Neural progenitor cell (in vitro differentiated cells): ENCODE measurements around the gene IL17RE. TPM values are rescaled to one million over a fixed set of nuclear protein-coding genes. Genes with fewer than 3 reads are reported as not detected.
"Not testable (repeated sequence)": the region's sequence is repeated elsewhere in the genome, so short reads cannot be mapped to it uniquely, and the experiment has no call there.

Experiments
- DNase-seq: peaks from one replicate; pipeline ENCODE4 v3.0.0-alpha.2; 2016; ENCODE audit warnings: low spot score
- H2AFZ ChIP-seq: fragments of 200-600 bp; sonication (generic); replicated peaks from 2 replicates; pipeline ENCODE4 v1.6.1; 2016; ENCODE audit warnings: antibody characterized with exemption
- H3F3A ChIP-seq: fragments of 200-600 bp; sonication (generic); 2 replicates; pipeline ENCODE4 v1.6.1; 2016; ENCODE audit warnings: antibody characterized with exemption, low read depth
- H3K27ac ChIP-seq: fragments of 200-600 bp; sonication (generic); 2 replicates; pipeline ENCODE4 v1.5.1; 2016; ENCODE audit warnings: mild to moderate bottlenecking
- H3K27me3 ChIP-seq: fragments of 200-600 bp; sonication (generic); 2 replicates; pipeline ENCODE4 v1.6.1; 2016; ENCODE audit warnings: mild to moderate bottlenecking, moderate library complexity
- H3K36me3 ChIP-seq: fragments of 200-600 bp; sonication (generic); 2 replicates; pipeline ENCODE4 v1.5.1; 2016
- H3K4me1 ChIP-seq: fragments of 200-600 bp; sonication (generic); 2 replicates; pipeline ENCODE4 v1.6.1; 2016; ENCODE audit warnings: mixed run types
- H3K4me2 ChIP-seq: fragments of 200-600 bp; sonication (generic); 2 replicates; pipeline ENCODE4 v1.6.1; 2016
- H3K4me3 ChIP-seq: fragments of 200-600 bp; sonication (generic); 2 replicates; pipeline ENCODE4 v1.5.1; 2016
- H3K79me2 ChIP-seq: fragments of 200-600 bp; sonication (generic); 2 replicates; pipeline ENCODE4 v1.6.1; 2016; ENCODE audit warnings: low read depth
- H3K9ac ChIP-seq: fragments of 200-600 bp; sonication (generic); 2 replicates; pipeline ENCODE4 v1.6.1; 2016
- H3K9me3 ChIP-seq: fragments of 200-600 bp; sonication (generic); 2 replicates; pipeline ENCODE4 v1.5.1; 2016; ENCODE audit warnings: low read depth
- H4K20me1 ChIP-seq: fragments of 200-600 bp; sonication (generic); 2 replicates; pipeline ENCODE4 v1.6.1; 2016; ENCODE audit warnings: low read depth
- H3K27ac Mint-ChIP-seq: 3 replicates; pipeline ENCODE4 v1.8.0; 2021; ENCODE audit warnings: mixed read lengths
- H3K27me3 Mint-ChIP-seq: 2 replicates; pipeline ENCODE4 v1.8.0; 2022; ENCODE audit warnings: low read depth, mild to moderate bottlenecking, inconsistent platforms, moderate library complexity, mixed read lengths; ENCODE audit not compliant: insufficient read depth
- H3K36me3 Mint-ChIP-seq: 3 replicates; pipeline ENCODE4 v1.8.0; 2021; ENCODE audit warnings: mixed read lengths
- H3K4me1 Mint-ChIP-seq: 3 replicates; pipeline ENCODE4 v1.8.0; 2021; ENCODE audit warnings: mixed read lengths
- H3K4me3 Mint-ChIP-seq: 3 replicates; pipeline ENCODE4 v1.8.0; 2021; ENCODE audit warnings: mild to moderate bottlenecking, moderate library complexity, mixed read lengths
- H3K9me3 Mint-ChIP-seq: 3 replicates; pipeline ENCODE4 v1.8.0; 2020; ENCODE audit warnings: mixed read lengths
- EZH2 ChIP-seq: fragments of 200-600 bp; sonication (generic); IDR thresholded peaks from 2 replicates; pipeline ENCODE4 v1.6.1; 2017; ENCODE audit warnings: antibody characterized with exemption, mild to moderate bottlenecking, moderate library complexity
- EZH2phosphoT487 ChIP-seq: fragments of 200-600 bp; sonication (generic); IDR thresholded peaks from 2 replicates; pipeline ENCODE4 v1.6.1; 2017; ENCODE audit warnings: antibody characterized with exemption
- total RNA-seq: library from RNA; depleted of rRNA; stranded (reverse); fragments of >200 nt; gene quantifications from 2 replicates; pipeline ENCODE4 v1.2.3, GENCODE V29; 2015; ENCODE audit warnings: low replicate concordance
- TF ChIP-seq, protein P1 (sequence below): fragments of 200-600 bp; sonication (generic); IDR thresholded peaks from 2 replicates; pipeline ENCODE4 v1.5.1; 2017; ENCODE audit warnings: antibody characterized with exemption, mild to moderate bottlenecking

The IL17RE gene
- total RNA-seq, 1 donor from 2014 or later: not detected

DNA sequence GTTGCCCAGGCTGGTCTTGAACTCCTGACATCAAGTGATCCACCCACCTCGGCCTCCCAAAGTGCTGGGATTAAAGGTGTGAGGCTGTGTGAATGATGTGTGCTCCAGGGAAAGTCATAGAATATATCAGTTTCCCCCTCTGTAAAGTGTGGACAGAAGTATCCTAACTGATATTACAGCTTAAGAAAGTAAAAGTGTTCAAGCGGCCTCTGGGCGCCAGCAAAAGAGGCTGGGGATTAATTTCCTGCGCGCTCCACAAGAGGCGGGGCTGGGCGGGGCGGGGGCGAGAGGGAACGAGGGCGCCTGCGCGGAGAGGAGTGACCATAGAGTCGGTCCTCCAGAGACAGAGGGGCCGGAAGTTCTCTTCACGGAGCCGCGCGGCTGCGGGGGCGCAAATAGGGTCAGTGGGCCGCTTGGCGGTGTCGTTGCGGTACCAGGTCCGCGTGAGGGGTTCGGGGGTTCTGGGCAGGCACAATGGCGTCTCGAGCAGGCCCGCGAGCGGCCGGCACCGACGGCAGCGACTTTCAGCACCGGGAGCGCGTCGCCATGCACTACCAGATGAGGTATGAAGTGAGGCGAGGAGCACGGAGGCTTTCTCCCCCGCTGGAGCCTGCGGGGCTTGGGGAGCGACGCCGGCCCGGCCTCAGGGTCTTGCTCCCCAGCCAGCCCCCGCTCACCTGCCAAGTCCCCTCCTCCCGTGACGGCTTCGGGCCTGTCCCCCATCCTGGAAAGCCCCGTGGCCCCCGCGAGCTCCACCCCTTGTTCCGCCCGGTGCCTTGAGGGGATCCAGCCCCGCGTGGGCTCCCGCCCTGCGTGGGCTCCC lies 12.2 kb upstream of the IL17RE start, which contains the start of gene JAGN1:
JAGN1 (plus strand) TSS at position 362 of the 823 bp plus-strand sequence; CDS start at position 475, 113 bp downstream.
- peak within 1 kb of the TSS; percentile 98 for H3K4me3 Mint-ChIP-seq
- Histone ChIP-seq H3K36me3 (no peaks in the 10 kb centered on the region), H3F3A (peaks cover 8% of the 10 kb centered on the region), H3K79me2 (peaks cover 38% of the 10 kb centered on the region), H2AFZ (peak within 1 kb of the TSS; percentile 92), H3K27me3 (no peaks in the 10 kb centered on the region), H3K9me3 (no peaks in the 10 kb centered on the region), H4K20me1 (peaks cover 19% of the 10 kb centered on the region), H3K4me1 (peaks cover 7% of the 10 kb centered on the region), H3K4me3 (peak within 1 kb of the TSS; percentile 96), H3K4me2 (peak within 1 kb of the TSS; percentile 82), H3K9ac (peak within 1 kb of the TSS; percentile 97), H3K27ac (no peak within 1 kb of the TSS)
- H3K4me1 Mint-ChIP-seq: peaks cover 15% of the 10 kb centered on the region
- H3K27me3 Mint-ChIP-seq: peaks cover 7% of the 10 kb centered on the region
- peak within 1 kb of the TSS; percentile 91 for H3K27ac Mint-ChIP-seq
- peaks cover 25% of the 10 kb centered on the region for H3K36me3 Mint-ChIP-seq
- no peaks in the 10 kb centered on the region for H3K9me3 Mint-ChIP-seq
- DNase-seq: peak; percentile 94
- TF ChIP-seq, protein P1, sequence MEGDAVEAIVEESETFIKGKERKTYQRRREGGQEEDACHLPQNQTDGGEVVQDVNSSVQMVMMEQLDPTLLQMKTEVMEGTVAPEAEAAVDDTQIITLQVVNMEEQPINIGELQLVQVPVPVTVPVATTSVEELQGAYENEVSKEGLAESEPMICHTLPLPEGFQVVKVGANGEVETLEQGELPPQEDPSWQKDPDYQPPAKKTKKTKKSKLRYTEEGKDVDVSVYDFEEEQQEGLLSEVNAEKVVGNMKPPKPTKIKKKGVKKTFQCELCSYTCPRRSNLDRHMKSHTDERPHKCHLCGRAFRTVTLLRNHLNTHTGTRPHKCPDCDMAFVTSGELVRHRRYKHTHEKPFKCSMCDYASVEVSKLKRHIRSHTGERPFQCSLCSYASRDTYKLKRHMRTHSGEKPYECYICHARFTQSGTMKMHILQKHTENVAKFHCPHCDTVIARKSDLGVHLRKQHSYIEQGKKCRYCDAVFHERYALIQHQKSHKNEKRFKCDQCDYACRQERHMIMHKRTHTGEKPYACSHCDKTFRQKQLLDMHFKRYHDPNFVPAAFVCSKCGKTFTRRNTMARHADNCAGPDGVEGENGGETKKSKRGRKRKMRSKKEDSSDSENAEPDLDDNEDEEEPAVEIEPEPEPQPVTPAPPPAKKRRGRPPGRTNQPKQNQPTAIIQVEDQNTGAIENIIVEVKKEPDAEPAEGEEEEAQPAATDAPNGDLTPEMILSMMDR: no peak
- TF ChIP-seq EZH2 (no peak), EZH2phosphoT487 (no peak)

DNA sequence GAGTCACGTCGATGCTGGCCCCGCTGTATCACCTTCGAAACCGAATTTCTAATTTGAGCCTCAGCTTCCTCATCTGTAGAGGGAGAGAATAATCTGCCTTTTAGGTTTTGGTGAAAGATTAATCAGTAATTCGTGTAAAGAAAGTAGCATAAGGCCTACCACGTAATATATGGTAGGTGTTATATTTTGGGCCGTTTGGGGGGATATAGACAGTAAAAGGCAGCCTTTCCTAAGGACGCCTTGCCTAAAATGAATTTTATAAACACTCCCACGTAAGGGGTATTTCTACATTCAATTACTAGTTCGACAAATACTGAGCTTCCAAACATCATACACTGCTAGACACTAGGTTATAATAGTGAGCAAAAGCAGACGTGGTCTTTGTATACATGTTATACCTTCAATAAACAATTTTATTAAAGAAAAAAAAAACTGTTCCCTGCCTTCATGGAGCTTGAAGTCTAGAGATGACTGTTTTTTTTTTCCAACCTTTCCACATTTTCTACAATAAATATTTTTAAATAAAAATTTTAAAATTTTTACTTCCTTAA lies 11.5 kb upstream of the IL17RE start:
- peak overlapping the region; percentile 96 for H3K4me3 ChIP-seq
- no peaks in the 10 kb centered on the region for H3K27me3 ChIP-seq
- Mint-ChIP-seq H3K4me3 (peak overlapping the region; percentile 98), H3K4me1 (peaks cover 15% of the 10 kb centered on the region), H3K36me3 (peaks cover 25% of the 10 kb centered on the region), H3K27ac (no peak overlapping the region), H3K9me3 (no peaks in the 10 kb centered on the region), H3K27me3 (peaks cover 4% of the 10 kb centered on the region)
- peak overlapping the region; percentile 82 for H3K4me2 ChIP-seq
- DNase-seq: no peak
- peak overlapping the region; percentile 92 for H2AFZ ChIP-seq
- no peak overlapping the region for H3K27ac ChIP-seq
- peak overlapping the region; percentile 97 for H3K9ac ChIP-seq
- peaks cover 38% of the 10 kb centered on the region for H3K79me2 ChIP-seq
- H3K9me3 ChIP-seq: no peaks in the 10 kb centered on the region
- peaks cover 8% of the 10 kb centered on the region for H3F3A ChIP-seq
- H3K4me1 ChIP-seq: peaks cover 7% of the 10 kb centered on the region
- no peaks in the 10 kb centered on the region for H3K36me3 ChIP-seq
- peaks cover 19% of the 10 kb centered on the region for H4K20me1 ChIP-seq
- TF ChIP-seq, protein P1: no peak
- TF ChIP-seq EZH2phosphoT487 (no peak), EZH2 (no peak)

DNA sequence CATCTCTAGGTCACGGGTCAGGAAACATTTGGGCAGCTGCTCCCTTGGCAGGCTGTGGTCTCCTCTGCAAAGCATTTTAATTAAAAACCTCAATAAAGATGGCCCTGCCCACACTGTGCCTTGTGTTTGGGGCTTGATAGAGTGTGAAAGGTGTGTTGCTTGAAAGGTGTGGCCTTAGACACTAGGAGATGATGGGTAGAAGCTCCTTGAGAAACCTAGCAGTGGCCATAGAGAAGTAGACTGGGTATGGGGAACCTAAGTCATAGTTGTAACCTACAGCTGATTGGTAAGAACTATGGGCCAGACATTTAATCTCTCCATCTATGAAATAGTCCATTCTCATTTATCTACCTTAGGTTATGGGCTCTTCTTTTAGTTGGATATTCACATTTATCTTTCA lies 8.9 kb upstream of the IL17RE start:
- no peaks in the 10 kb centered on the region for H3K9me3 Mint-ChIP-seq
- peaks cover 25% of the 10 kb centered on the region for H3K36me3 Mint-ChIP-seq
- Histone ChIP-seq H3K4me3 (no peak overlapping the region), H4K20me1 (peaks cover 19% of the 10 kb centered on the region), H3K27me3 (no peaks in the 10 kb centered on the region), H3K9ac (no peak overlapping the region), H3K4me1 (peaks cover 7% of the 10 kb centered on the region), H3K36me3 (no peaks in the 10 kb centered on the region), H3K9me3 (no peaks in the 10 kb centered on the region), H3K79me2 (peaks cover 38% of the 10 kb centered on the region), H3K27ac (no peak overlapping the region), H2AFZ (no peak overlapping the region), H3F3A (peaks cover 14% of the 10 kb centered on the region), H3K4me2 (no peak overlapping the region)
- TF ChIP-seq EZH2phosphoT487 (no peak), EZH2 (no peak)
- TF ChIP-seq, protein P1: no peak
- DNase-seq: no peak
- H3K27me3 Mint-ChIP-seq: peaks cover 4% of the 10 kb centered on the region
- no peak overlapping the region for H3K27ac Mint-ChIP-seq
- H3K4me1 Mint-ChIP-seq: peaks cover 15% of the 10 kb centered on the region
- no peak overlapping the region for H3K4me3 Mint-ChIP-seq

DNA sequence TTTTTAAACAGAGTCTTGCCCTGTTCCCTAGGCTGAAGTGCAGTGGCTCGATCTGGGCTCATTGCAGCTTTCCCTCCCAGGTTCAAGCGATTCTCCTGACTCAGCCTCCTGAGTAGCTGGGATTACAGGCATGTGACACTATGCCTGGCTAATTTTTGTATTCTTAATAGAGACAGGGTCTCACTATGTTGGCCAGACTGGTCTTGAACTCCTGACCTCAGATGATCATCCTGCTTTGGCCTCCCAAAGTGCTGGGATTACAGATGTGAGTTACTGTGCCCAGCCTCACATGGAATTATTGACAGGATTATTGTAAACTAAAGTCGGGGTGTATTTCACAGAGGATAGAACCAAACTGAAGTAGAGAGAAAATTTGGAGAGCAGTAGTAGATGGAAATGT lies 6.9 kb upstream of the IL17RE start:
- H3K4me3 Mint-ChIP-seq, H3K9ac ChIP-seq, H3K27me3 ChIP-seq, H3K9me3 ChIP-seq, H2AFZ ChIP-seq, H3K36me3 ChIP-seq, H3K27ac Mint-ChIP-seq, H3K27ac ChIP-seq, H3K4me1 ChIP-seq, H3K4me3 ChIP-seq, H3K9me3 Mint-ChIP-seq, H3K27me3 Mint-ChIP-seq, DNase-seq, H3K4me2 ChIP-seq: not testable (repeated sequence)
- Histone ChIP-seq H3K79me2 (peaks cover 36% of the 10 kb centered on the region), H4K20me1 (peaks cover 19% of the 10 kb centered on the region), H3F3A (peaks cover 10% of the 10 kb centered on the region)
- Mint-ChIP-seq H3K36me3 (peaks cover 25% of the 10 kb centered on the region), H3K4me1 (peaks cover 12% of the 10 kb centered on the region)

DNA sequence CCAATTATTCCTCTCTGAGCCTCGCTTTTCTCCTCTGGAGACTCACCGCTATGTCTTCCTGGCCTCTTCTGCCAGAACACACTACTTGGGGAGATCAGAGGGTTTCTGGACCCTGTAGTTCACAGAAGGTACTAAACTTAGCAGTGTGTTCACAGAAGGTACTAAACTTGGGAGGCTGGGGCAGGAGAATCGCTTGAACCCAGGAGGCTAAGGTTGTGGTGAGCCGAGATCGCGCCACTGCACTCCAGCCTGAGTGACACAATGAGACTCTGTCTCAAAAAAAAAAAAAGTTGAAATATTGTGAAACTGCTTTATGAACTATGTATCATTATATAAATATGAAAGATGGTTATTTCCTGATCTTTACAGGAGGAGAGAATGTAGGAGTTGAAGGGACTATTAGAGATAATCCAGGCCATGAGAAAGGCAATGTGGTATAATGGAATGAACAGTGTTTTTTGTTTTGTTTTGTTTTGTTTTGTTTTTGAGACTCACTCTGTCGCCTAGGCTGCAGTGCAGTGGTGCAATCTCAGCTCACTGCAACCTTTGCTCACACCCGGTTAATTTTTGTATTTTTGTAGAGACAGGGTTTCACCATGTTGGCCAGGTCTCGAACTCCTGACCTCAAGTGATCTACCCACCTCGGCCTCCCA lies 5.8 kb upstream of the IL17RE start:
- not testable (repeated sequence) for H3K4me3 Mint-ChIP-seq, H3K4me1 Mint-ChIP-seq, H3K4me2 ChIP-seq, H3K4me3 ChIP-seq, H3K27ac ChIP-seq, H2AFZ ChIP-seq, H3K36me3 ChIP-seq, H3K9me3 ChIP-seq, DNase-seq, H3K27me3 Mint-ChIP-seq, H3K9me3 Mint-ChIP-seq, H3K9ac ChIP-seq, H3K27ac Mint-ChIP-seq, H3K27me3 ChIP-seq, H3K4me1 ChIP-seq
- Histone ChIP-seq H3F3A (peaks cover 10% of the 10 kb centered on the region), H4K20me1 (peaks cover 15% of the 10 kb centered on the region), H3K79me2 (peaks cover 24% of the 10 kb centered on the region)
- H3K36me3 Mint-ChIP-seq: peaks cover 25% of the 10 kb centered on the region
